ENCODE data around the gene ACAA2.

GRCh38 chr18:49817947-49818346, 4.6 kb upstream of the ACAA2 start:
- TF ChIP-seq CTCF (IDR thresholded peaks at IDR 0.05; ENCODE audit: insufficient read depth, low read length), result no peak
- no peak for TF ChIP-seq POLR2AphosphoS5 (IDR thresholded peaks at IDR 0.05; ENCODE audit: low read depth)
- TF ChIP-seq GABPA (IDR thresholded peaks at IDR 0.05; ENCODE audit: low read depth), result no peak
- no peak for TF ChIP-seq REST (IDR thresholded peaks at IDR 0.05; ENCODE audit: insufficient replicate concordance, low read depth)
